Glutamatergic neuron (in vitro differentiated cells): ENCODE results near the gene ADGRG3. TPM values are rescaled to one million over a fixed set of nuclear protein-coding genes. Genes with fewer than 3 reads are reported as not detected.

Experiments
- DNase-seq: peaks from one replicate; pipeline ENCODE4 v3.0.0; 2022
- H3K27ac Mint-ChIP-seq: one replicate; pipeline ENCODE4 v1.8.0; 2020; ENCODE audit warnings: mild to moderate bottlenecking, mixed read lengths, inconsistent platforms; ENCODE audit not compliant: unreplicated experiment
- H3K27me3 Mint-ChIP-seq: one replicate; pipeline ENCODE4 v1.8.0; 2020; ENCODE audit warnings: mild to moderate bottlenecking, moderate library complexity, mixed read lengths, inconsistent platforms; ENCODE audit not compliant: unreplicated experiment
- H3K36me3 Mint-ChIP-seq: one replicate; pipeline ENCODE4 v1.8.0; 2020; ENCODE audit warnings: mild to moderate bottlenecking, mixed read lengths, inconsistent platforms; ENCODE audit not compliant: unreplicated experiment
- H3K4me1 Mint-ChIP-seq: one replicate; pipeline ENCODE4 v1.8.0; 2020; ENCODE audit warnings: mild to moderate bottlenecking, low read depth, mixed read lengths, inconsistent platforms; ENCODE audit not compliant: unreplicated experiment
- H3K4me3 Mint-ChIP-seq: one replicate; pipeline ENCODE4 v1.8.0; 2020; ENCODE audit warnings: mild to moderate bottlenecking, mixed read lengths, inconsistent platforms; ENCODE audit not compliant: unreplicated experiment
- H3K9me3 Mint-ChIP-seq: one replicate; pipeline ENCODE4 v1.8.0; 2020; ENCODE audit warnings: mild to moderate bottlenecking, moderate library complexity, mixed read lengths, inconsistent platforms; ENCODE audit not compliant: unreplicated experiment
- total RNA-seq: library from RNA; stranded (reverse); fragmentation: NEBNext Ultra II Directional; extraction: Animal tissue kit (Norgen Biotek cat#: 25700); gene quantifications from one replicate; pipeline ENCODE4 v1.2.1, GENCODE V29; 2021; ENCODE audit not compliant: unreplicated experiment
- TF ChIP-seq, protein P1 (sequence below): fragments of 200-600 bp; sonication (generic); IDR thresholded peaks from one replicate; pipeline ENCODE4 v1.5.0; 2021; ENCODE audit not compliant: partially characterized antibody, unreplicated experiment

Gene ADGRG3
- total RNA-seq, 1 donor from 2014 or later: not detected

DNA sequence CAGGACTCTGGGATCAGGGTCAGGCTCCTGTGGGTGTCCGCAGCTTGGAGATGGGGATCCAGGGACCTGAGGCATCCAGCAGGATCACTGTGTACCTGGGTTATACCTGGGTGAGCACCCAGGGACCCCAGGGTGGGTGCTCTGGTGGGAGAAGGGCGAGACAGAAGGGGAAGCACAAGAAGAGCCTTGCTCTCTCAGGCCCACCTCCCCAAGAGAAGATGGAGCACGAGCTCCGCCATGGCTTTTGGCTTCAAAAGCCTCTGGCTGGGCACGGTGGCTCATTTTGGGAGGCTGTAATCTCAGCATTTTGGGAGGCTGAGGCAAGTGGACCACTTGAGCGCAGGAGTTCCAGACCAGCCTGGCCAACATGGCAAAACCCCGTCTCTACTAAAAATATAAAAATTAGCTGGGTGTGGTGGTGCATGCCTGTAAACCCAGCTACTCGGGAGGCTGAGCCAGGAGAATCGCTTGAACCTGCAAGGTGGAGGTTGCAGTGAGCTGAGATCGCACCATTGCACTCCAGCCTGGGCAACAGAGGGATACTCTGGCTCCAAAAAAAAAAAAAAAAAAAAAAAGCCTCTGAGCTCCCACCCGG lies 35.4 kb downstream of the ADGRG3 start:
- H3K4me1 Mint-ChIP-seq: peaks cover 2% of the 10 kb centered on the region
- no peak overlapping the region for H3K4me3 Mint-ChIP-seq
- H3K27ac Mint-ChIP-seq: no peak overlapping the region
- peaks cover 10% of the 10 kb centered on the region for H3K36me3 Mint-ChIP-seq
- peaks cover 3% of the 10 kb centered on the region for H3K9me3 Mint-ChIP-seq
- DNase-seq: no peak
- TF ChIP-seq, protein P1, sequence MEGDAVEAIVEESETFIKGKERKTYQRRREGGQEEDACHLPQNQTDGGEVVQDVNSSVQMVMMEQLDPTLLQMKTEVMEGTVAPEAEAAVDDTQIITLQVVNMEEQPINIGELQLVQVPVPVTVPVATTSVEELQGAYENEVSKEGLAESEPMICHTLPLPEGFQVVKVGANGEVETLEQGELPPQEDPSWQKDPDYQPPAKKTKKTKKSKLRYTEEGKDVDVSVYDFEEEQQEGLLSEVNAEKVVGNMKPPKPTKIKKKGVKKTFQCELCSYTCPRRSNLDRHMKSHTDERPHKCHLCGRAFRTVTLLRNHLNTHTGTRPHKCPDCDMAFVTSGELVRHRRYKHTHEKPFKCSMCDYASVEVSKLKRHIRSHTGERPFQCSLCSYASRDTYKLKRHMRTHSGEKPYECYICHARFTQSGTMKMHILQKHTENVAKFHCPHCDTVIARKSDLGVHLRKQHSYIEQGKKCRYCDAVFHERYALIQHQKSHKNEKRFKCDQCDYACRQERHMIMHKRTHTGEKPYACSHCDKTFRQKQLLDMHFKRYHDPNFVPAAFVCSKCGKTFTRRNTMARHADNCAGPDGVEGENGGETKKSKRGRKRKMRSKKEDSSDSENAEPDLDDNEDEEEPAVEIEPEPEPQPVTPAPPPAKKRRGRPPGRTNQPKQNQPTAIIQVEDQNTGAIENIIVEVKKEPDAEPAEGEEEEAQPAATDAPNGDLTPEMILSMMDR: no peak
- H3K27me3 Mint-ChIP-seq: peaks cover 7% of the 10 kb centered on the region

DNA sequence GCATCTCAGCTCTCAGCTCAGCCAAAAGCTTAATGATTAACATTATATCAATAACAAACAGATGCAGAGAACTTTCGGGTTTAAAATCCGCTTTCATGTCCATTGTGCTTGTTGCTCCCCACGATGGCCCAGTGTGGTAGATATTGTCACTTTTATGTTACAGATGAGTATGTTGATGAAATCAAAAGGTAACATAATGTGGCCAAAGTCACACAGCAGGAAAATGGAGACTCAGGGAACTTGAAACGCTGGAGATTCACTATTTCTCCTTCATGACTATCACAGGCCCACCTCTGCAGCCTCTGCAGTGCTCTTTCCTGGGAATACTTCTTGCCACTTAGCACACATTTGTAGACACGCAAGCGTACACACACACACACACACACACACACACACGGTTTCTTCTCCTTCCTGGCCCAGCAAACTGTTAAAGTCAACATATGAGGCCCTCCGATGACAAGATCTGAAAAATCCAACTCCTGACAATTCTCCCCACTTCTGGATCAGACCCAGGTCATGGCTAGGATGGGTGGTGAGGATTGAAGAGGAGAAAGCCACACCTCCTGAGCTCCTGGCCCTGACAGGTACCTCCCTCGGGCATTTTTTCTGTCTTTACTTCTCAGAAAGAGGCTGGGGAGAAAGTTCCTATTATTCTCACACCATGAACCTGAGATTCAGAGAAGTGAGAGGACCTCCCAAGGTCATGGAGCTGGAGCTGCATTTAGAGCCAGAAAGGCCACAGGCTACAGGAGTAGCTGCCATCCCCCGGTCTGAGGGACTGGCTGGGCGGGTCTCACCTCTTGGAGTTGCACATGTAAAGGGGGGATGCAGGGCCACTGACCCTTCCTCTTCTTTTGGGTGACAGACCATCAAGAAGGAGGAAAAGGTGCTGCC lies 36.2 kb downstream of the ADGRG3 start:
- peaks cover 7% of the 10 kb centered on the region for H3K27me3 Mint-ChIP-seq
- H3K27ac Mint-ChIP-seq: no peak overlapping the region
- TF ChIP-seq, protein P1: no peak
- H3K4me3 Mint-ChIP-seq: no peak overlapping the region
- H3K36me3 Mint-ChIP-seq: peaks cover 10% of the 10 kb centered on the region
- H3K9me3 Mint-ChIP-seq: peaks cover 3% of the 10 kb centered on the region
- H3K4me1 Mint-ChIP-seq: peaks cover 2% of the 10 kb centered on the region
- DNase-seq: no peak

DNA sequence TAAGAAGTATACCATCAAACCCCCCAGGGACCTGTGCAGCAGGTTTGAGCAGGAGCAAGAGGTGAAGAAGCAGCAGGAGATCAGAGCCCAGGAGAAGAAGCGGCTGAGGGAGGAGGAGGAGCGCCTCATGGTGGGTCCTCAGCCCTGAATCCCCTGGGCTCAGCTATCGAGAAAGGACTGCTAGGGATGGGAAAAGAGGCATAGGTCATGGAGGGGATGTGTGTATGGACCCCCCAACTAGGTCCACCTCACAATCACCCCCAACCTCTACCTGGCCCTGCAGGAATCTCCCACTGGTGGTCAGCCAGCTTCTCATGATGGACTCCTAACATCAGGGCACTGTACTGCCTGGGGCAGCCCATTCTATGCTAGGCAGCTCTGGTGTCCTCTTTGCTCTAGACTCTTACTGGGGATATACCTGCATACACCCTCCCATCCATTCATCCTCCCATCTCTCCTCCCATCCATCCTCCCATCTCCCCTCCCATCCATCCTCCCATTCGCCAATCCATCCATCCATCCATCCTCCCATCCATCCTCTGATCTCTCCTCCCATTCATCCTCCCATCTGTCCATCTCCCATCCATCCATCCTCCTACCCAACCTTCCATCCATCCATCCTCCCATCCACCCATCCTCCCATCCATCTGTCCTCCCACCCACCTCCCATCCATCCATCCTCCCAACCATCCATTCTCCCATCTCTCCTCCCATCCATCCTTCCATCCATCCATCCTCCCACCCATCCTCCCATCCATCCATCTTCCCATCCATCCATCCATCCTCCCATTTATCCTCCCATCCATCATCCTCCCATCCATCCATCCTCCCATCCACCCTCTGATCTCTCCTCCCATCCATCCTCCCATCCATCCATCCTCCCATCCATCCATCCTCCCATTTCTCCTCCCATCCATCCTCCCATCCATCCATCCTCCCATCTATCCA lies 37.1 kb downstream of the ADGRG3 start:
- Mint-ChIP-seq H3K4me1 (no peaks in the 10 kb centered on the region), H3K27ac (no peak overlapping the region), H3K9me3 (peaks cover 3% of the 10 kb centered on the region), H3K4me3 (no peak overlapping the region), H3K36me3 (peaks cover 10% of the 10 kb centered on the region), H3K27me3 (peaks cover 7% of the 10 kb centered on the region)
- TF ChIP-seq, protein P1: no peak
- DNase-seq: no peak

DNA sequence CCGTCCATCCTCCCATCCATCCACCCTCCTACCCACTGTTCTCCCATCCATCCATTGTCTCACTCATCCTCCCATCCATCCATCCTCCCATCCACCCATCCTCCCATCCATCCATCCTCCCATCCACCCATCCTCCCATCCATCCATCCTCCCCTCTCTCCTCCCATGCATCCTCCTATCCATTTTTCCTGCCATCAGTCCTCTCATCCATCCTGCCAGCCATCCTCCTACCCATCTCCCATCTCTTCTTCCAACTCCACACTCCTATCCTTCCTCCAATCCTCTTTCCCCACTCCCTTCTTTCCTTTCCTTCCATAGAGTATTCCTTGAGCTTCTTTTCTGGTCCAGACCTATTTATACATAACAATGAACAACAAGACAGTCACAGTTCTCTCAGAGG lies 38.6 kb downstream of the ADGRG3 start:
- DNase-seq: no peak
- H3K4me1 Mint-ChIP-seq: peaks cover 7% of the 10 kb centered on the region
- H3K9me3 Mint-ChIP-seq: peaks cover 3% of the 10 kb centered on the region
- peaks cover 10% of the 10 kb centered on the region for H3K36me3 Mint-ChIP-seq
- H3K4me3 Mint-ChIP-seq: no peak overlapping the region
- TF ChIP-seq, protein P1: no peak
- peaks cover 9% of the 10 kb centered on the region for H3K27me3 Mint-ChIP-seq
- H3K27ac Mint-ChIP-seq: no peak overlapping the region
